Stimulated activated CD4-positive, alpha-beta T cell treated with anti-CD3 and anti-CD28 coated beads, Interleukin-2, amount 100 ng/mL, for 4 hours (primary cell): Measurements from ENCODE around the gene SUZ12.
A peak's percentile ranks its signal among the peaks of the same experiment; 100 is the strongest.
"Not testable (repeated sequence)": the region's sequence is repeated elsewhere in the genome, so short reads cannot be mapped to it uniquely, and the experiment has no call there.

Experiments used
- DNase-seq: peaks from one replicate; pipeline ENCODE4 v3.0.0-alpha.2; 2020; ENCODE audit warnings: low read depth

SUZ12 gene

DNA sequence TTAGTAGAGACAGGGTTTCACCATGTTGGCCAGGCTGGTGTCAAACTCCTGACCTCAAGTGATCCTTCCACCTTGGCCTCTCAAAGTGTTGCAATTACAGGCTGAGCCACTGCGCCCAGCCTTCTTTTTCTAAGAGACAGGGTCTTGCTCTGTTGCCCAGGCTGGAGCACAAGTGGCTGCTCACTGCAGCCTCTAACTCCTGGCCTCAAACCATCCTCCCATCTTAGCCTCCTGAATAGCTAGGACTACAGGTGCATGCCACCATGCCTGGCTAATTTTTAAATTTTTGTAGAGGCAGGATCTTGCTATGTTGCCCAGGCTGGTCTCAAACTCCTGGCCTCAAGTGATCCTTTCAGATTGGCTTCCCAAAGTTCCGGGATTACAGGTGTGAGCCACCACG lies 15.1 kb downstream of the SUZ12 start:
- not testable (repeated sequence) for DNase-seq

DNA sequence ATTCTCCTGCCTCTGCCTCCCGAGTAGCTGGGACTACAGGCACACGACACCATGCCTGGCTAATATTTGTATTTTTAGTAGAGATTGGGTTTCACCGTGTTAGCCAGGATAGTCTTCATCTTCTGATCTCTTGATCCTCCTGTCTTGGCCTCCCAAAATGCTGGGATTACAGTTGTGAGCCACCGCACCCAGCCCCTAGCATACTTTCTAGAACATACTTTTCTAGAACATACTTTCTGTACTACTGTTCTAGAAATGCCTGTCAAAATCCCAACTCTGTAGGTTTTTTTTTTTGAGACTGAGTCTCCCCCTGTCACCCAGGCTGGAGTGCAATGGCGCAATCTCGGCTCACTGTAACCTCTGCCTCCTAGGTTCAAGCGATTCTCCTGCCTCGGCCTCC lies 27.3 kb downstream of the SUZ12 start:
- not testable (repeated sequence) for DNase-seq

DNA sequence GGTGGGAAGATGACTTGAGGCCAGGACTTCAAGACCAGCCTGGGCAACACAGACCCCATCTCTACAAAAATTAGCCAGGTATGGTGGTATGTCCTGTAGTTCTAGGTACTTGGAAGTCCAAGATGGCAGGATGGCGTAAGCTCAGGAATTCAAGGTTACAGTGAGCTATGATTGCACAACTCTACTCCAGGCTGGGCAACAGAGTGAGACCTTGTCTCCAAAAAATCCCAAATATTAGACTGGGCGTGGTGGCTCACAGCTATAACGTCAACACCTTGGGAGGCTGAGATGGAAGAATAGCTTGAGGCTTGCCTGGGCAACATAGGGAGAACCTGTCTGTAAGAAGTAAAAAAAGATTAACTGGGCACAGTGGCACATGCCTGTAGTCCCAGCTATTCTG lies 30.8 kb downstream of the SUZ12 start:
- no peak for DNase-seq

- not testable (repeated sequence) for DNase-seq
Observed at GRCh38 chr17:31970416-31970815, 33.6 kb downstream of the SUZ12 start.

GRCh38 chr17:31974269-31975071 lies 37.7 kb downstream of the SUZ12 start:
- DNase-seq = not testable (repeated sequence)

GRCh38 chr17:31975391-31975790 lies 38.6 kb downstream of the SUZ12 start:
- not testable (repeated sequence) for DNase-seq

DNA sequence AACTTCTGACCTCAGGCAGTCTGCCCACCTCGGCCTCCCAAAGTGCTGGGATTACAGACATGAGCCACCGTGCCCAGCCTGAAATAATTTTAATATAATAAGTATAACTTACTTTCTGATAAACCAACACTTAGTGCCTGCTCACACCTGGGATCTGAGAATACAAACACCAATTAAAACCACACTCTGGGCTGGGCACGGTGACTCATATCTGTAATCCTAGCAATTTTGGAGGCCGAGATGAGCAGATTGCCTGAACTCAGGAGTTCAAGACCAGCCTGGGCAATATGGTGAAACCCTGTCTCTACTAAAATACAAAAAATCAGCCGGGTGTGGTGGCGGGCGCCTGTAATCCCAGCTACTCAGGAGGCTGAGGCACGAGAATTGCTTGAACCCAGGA lies 55.0 kb downstream of the SUZ12 start:
- not testable (repeated sequence) for DNase-seq

GRCh38 chr17:31997005-31997404 lies 60.2 kb downstream of the SUZ12 start:
- no peak for DNase-seq

DNA sequence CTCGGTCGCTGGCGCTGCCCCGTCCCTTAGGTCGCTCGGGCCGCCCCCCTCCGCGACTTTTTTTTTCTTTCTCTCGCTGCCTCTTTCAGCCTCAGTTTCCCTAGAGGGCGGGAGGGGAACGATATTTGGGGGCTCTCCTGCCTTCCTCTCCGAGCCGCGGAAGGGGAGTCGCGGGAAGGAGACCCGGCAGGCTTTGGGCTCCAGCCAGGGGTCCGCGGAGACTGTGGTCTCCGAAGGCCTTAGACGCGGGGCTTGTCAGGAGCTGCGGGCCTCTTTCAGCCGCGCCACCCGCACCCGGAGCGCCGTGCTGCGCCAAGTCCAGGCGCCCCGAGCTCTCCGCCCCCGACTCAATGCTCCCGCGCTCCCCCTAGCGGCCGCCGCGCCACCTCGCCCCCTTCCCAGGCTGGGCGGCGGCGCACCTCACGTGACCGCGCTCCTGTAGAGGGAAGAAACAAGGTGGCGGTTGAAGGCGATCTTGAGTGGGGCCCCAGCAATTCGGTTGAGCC lies 70.2 kb downstream of the SUZ12 start, which contains the start of gene LRRC37B:
Gene LRRC37B (plus strand): TSS at position 427 of the 506 bp plus-strand sequence. CDS start 14,010 bp downstream, outside the sequence.
- DNase-seq = peak; percentile 82

GRCh38 chr17:32007463-32008298 lies 70.9 kb downstream of the SUZ12 start:
- peak; percentile 17 for DNase-seq

- DNase-seq = no peak
Observed at GRCh38 chr17:32009262-32009542, 72.4 kb downstream of the SUZ12 start.

DNA sequence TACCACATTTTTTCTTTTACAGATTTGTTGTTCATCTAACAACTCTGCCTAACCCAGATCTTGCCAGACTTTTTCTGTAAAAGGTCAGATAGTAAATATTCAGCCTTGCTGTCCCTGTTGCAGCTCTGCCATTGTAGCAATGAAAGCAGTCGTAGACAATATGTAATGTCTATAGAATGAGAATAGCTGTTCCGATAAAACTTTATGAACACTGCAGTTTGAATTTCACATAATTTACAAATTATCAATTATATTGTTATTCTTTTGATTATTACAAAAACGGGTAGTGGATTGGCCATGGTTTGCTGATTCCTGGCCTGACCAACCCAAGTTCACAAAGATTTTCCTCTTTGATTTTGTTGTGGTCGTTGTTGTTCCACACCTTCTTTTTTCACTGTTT lies 73.3 kb downstream of the SUZ12 start:
- no peak for DNase-seq

DNA sequence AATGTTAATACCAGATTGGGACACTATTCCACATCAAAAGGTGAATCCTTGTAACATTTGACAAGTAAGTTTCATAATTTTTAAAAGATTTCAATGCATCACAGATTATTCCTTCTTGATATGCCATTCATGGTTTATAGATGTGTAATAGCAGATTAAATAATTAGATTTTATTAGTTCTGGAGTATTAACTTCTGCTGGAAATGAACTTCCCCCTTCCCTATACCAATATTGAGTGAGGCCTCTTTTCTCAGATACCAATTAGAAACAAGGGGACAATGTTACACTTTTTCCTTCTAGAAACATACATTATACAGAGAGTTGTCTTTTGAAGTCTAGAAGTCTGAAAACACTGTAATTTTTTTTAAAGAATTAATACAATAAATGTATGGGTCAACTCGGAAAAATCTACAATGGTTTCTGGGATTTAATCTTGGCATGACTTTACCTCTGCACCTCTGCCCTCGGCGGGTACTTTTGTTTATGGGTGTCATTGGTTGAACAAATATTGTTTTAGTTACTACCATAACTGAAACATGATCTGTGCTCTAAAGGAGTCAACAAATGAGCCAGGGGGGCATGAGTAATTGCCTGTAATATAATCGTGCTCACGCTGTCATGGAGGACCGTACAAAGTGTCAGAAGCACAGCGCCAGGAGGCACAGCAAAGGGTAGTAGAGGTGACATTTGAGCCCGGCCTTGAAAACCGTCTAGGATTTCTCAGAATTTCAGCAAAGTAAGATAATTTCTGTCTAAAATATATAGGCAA lies 78.6 kb downstream of the SUZ12 start:
- DNase-seq = no peak

GRCh38 chr17:32016231-32016630 lies 79.4 kb downstream of the SUZ12 start:
- no peak for DNase-seq

DNA sequence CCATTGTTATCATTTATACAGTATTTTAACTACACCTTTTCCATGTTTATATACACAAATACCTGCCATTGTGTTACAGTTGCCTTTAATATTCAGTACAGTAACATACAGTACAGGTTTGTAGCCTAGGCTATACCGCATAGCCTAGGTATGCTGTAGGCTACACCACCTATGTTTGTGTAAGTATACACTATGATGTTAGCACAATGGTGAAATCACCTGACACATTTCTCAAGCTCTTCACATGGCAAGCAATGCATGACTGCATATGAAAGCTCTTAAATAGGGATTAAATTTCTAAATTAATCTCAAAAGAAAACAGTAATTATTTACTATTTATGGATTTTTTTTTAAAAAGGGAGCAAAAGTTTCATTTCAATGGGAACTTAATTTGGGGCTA lies 82.4 kb downstream of the SUZ12 start:
- no peak for DNase-seq

GRCh38 chr17:32020943-32021614 lies 84.3 kb downstream of the SUZ12 start:
- DNase-seq = no peak

GRCh38 chr17:32021615-32021955 lies 84.8 kb downstream of the SUZ12 start:
- no peak for DNase-seq

DNA sequence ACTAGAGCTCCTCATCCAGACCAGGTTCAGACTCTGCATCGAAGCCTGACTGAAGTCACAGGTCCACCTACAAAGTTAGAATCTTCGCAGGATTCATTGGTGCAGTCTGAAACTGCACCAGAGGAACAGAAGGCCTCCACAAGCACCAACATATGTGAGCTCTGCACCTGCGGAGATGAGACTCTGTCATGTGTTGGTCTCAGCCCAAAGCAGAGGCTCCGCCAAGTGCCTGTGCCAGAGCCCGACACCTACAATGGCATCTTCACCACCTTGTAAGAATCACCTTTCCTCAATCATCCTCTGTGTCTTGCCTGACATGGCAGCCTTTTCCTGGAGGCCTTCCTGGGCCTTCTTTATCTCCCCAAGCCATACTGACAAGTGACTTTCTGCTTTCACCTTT lies 85.7 kb downstream of the SUZ12 start:
- DNase-seq = not testable (repeated sequence)

- DNase-seq = not testable (repeated sequence)
Observed at GRCh38 chr17:32027271-32027670, 90.5 kb downstream of the SUZ12 start.

GRCh38 chr17:32033223-32033622 lies 96.4 kb downstream of the SUZ12 start:
- DNase-seq = no peak

DNA sequence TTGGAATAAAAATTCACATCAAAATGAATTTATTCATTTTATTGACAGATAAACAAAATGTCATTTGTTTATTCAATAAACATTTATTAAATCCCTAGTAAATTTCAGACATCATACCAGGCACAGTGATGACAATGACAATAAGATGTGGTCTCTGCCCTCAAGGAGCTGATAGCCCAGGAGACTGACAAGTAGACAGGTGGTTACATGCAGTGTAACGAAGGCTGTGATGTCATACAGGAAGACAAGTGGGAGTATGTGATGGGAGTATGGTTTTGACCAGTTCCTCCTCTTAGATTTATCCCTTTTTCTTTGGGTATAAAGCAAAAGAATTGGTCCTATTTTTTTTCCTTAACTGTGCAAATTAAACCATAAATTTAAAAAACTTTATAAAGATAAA lies 97.0 kb downstream of the SUZ12 start:
- DNase-seq = not testable (repeated sequence)

GRCh38 chr17:32040246-32040645 lies 103.4 kb downstream of the SUZ12 start:
- DNase-seq = not testable (repeated sequence)
